H1 (cell line): ENCODE data around the gene ASCC2. TPM values are rescaled to one million over a fixed set of nuclear protein-coding genes. Genes with fewer than 3 reads are reported as not detected.

Experiments
- CTCF ChIA-PET: fragments of 300-600 bp; sonication (Branson Sonifier 250); formaldehyde crosslinking; loops from one replicate; lab custom pipeline; 2021; ENCODE audit not compliant: partially characterized antibody; lab: Charles Lee
- POLR2A ChIA-PET: fragments of 300-600 bp; sonication (Branson Sonifier 250); formaldehyde crosslinking; loops from one replicate; lab custom pipeline; 2021; ENCODE audit warnings: inconsistent platforms; ENCODE audit not compliant: partially characterized antibody; lab: Charles Lee
- DNase-seq, 2 experiments: peaks; one replicate each; pipeline versions ENCODE4 v3.0.0 to v3.0.0-alpha.2; 2010 to 2022; ENCODE audit warnings: low spot score in 2 of 2, low read depth in 1 of 2, mixed read lengths in 1 of 2
- FAIRE-seq: peaks from 2 replicates; lab custom pipeline; 2011; peaks lifted over from hg19 to GRCh38; lab: Jason Lieb, UNC
- H2AFZ ChIP-seq: 2 replicates; pipeline ENCODE4 v1.8.1; 2012; ENCODE audit warnings: low read length, inconsistent platforms
- H2AK5ac ChIP-seq: 2 replicates; pipeline ENCODE4 v1.6.1; 2013; ENCODE audit warnings: low read depth, low read length
- H2BK120ac ChIP-seq: replicated peaks from 2 replicates; pipeline ENCODE3; 2013; ENCODE audit warnings: low read depth, low read length, inconsistent platforms
- H2BK12ac ChIP-seq: 2 replicates; pipeline ENCODE4 v1.6.1; 2013; ENCODE audit warnings: low read depth, low read length
- H2BK15ac ChIP-seq: 2 replicates; pipeline ENCODE4 v1.6.1; 2013; ENCODE audit warnings: low read length
- H2BK20ac ChIP-seq: 2 replicates; pipeline ENCODE4 v1.6.1; 2013; ENCODE audit warnings: low read length
- H2BK5ac ChIP-seq: 2 replicates; pipeline ENCODE4 v1.6.1; 2013; ENCODE audit warnings: low read depth, low read length
- H3K14ac ChIP-seq: 2 replicates; pipeline ENCODE4 v1.6.1; 2013; ENCODE audit warnings: inconsistent platforms; ENCODE audit not compliant: insufficient read length
- H3K18ac ChIP-seq: 2 replicates; pipeline ENCODE4 v1.6.1; 2013; ENCODE audit warnings: low read length; ENCODE audit errors: extremely low read depth
- H3K23ac ChIP-seq: 2 replicates; pipeline ENCODE4 v1.6.1; 2013; ENCODE audit warnings: inconsistent platforms; ENCODE audit not compliant: insufficient read length
- H3K23me2 ChIP-seq: 2 replicates; pipeline ENCODE4 v1.6.1; 2013; ENCODE audit warnings: low read depth, low read length
- H3K27ac ChIP-seq: 2 replicates; pipeline ENCODE4 v1.6.1; 2011; ENCODE audit warnings: low read depth, low read length, inconsistent platforms
- H3K27me3 ChIP-seq, 4 experiments: replicated peaks in 1 of 4; 1 replicate in 1 of 4; 2 replicates in 3 of 4; pipeline versions ENCODE4 v1.6.1 to v1.8.1; 2011 to 2013; ENCODE audit warnings: low read length in 3 of 4, mild to moderate bottlenecking in 3 of 4, inconsistent platforms in 2 of 4, mixed read lengths in 2 of 4, moderate library complexity in 1 of 4; ENCODE audit not compliant: control insufficient read depth in 3 of 4, insufficient read depth in 3 of 4; ENCODE audit errors: extremely low read depth in 1 of 4
- H3K36me3 ChIP-seq, 4 experiments: 2 replicates each; pipeline versions ENCODE4 v1.6.1 to v1.8.1; 2011 to 2013; ENCODE audit warnings: mild to moderate bottlenecking in 4 of 4, low read length in 3 of 4, moderate library complexity in 2 of 4, control low read depth in 1 of 4, inconsistent platforms in 1 of 4; ENCODE audit not compliant: insufficient read depth in 4 of 4, control insufficient read depth in 2 of 4
- H3K4ac ChIP-seq: replicated peaks from 2 replicates; pipeline ENCODE3; 2013; ENCODE audit warnings: low read length, low read depth, mixed read lengths, inconsistent platforms; ENCODE audit not compliant: insufficient read length
- H3K4me1 ChIP-seq, 4 experiments: replicated peaks in 1 of 4; 1 replicate in 1 of 4; 2 replicates in 3 of 4; pipeline versions ENCODE4 v1.6.1 to v1.8.1; 2011 to 2013; ENCODE audit warnings: low read length in 3 of 4, inconsistent platforms in 2 of 4, mixed read lengths in 1 of 4; ENCODE audit not compliant: insufficient read depth in 4 of 4, control insufficient read depth in 3 of 4
- H3K4me2 ChIP-seq, 2 experiments: 2 replicates each; pipeline versions ENCODE4 v1.6.1 to v1.8.1; 2011 to 2013; ENCODE audit warnings: low read depth in 2 of 2, low read length in 2 of 2, control low read depth in 1 of 2, inconsistent platforms in 1 of 2, mild to moderate bottlenecking in 1 of 2; ENCODE audit not compliant: insufficient read depth in 1 of 2
- H3K4me3 ChIP-seq, 4 experiments: fragments of 200-600, 300-600 bp in 1 of 4; sonication (generic), shearing (Covaris generic), sonication (Bioruptor Twin) in 1 of 4; 2 replicates each; pipeline versions ENCODE4 v1.5.1 to v1.8.1; 2011 to 2016; ENCODE audit warnings: low read length in 4 of 4, low read depth in 3 of 4, control low read depth in 2 of 4, inconsistent platforms in 2 of 4, mild to moderate bottlenecking in 2 of 4, mixed read lengths in 1 of 4, moderate library complexity in 1 of 4; ENCODE audit not compliant: insufficient read depth in 2 of 4; ENCODE audit errors: extremely low read depth in 1 of 4
- H3K56ac ChIP-seq: replicated peaks from 2 replicates; pipeline ENCODE3; 2013; ENCODE audit warnings: low read depth, mild to moderate bottlenecking, mixed read lengths, low read length, inconsistent platforms; ENCODE audit not compliant: insufficient read length
- H3K79me1 ChIP-seq: 2 replicates; pipeline ENCODE4 v1.6.1; 2013; ENCODE audit warnings: low read depth, low read length, control low read depth
- H3K79me2 ChIP-seq, 2 experiments: 2 replicates each; pipeline versions ENCODE4 v1.6.1 to v1.8.1; 2012 to 2013; ENCODE audit warnings: low read length in 2 of 2, mild to moderate bottlenecking in 2 of 2, inconsistent platforms in 1 of 2; ENCODE audit not compliant: insufficient read depth in 2 of 2, control insufficient read depth in 1 of 2
- H3K9ac ChIP-seq, 4 experiments: replicated peaks in 1 of 4; 1 replicate in 1 of 4; 2 replicates in 3 of 4; pipeline versions ENCODE4 v1.6.1 to v1.8.1; 2011 to 2013; ENCODE audit warnings: low read depth in 3 of 4, low read length in 3 of 4, control low read depth in 2 of 4, mild to moderate bottlenecking in 2 of 4, moderate library complexity in 2 of 4, inconsistent platforms in 1 of 4; ENCODE audit errors: extremely low read depth in 1 of 4
- H3K9me3 ChIP-seq, 2 experiments: 2 replicates each; pipeline versions ENCODE4 v1.6.1 to v1.8.1; 2012 to 2013; ENCODE audit warnings: mild to moderate bottlenecking in 2 of 2, moderate library complexity in 2 of 2, control low read depth in 1 of 2, inconsistent platforms in 1 of 2, low read depth in 1 of 2, low read length in 1 of 2, mixed read lengths in 1 of 2; ENCODE audit not compliant: insufficient read depth in 2 of 2
- H4K20me1 ChIP-seq, 2 experiments: replicated peaks in 1 of 2; 2 replicates each; pipeline versions ENCODE3 to v1.8.1; 2011 to 2013; ENCODE audit warnings: inconsistent platforms in 2 of 2, low read length in 2 of 2, mild to moderate bottlenecking in 1 of 2; ENCODE audit not compliant: insufficient read depth in 2 of 2, control insufficient read depth in 1 of 2
- H4K5ac ChIP-seq: 2 replicates; pipeline ENCODE4 v1.6.1; 2013; ENCODE audit warnings: low read length, low read depth, mixed read lengths, inconsistent platforms; ENCODE audit not compliant: insufficient read length
- H4K8ac ChIP-seq: 2 replicates; pipeline ENCODE4 v1.8.0; 2013; ENCODE audit warnings: mild to moderate bottlenecking, moderate library complexity, low read length, inconsistent platforms; ENCODE audit not compliant: insufficient read depth; ENCODE audit errors: extremely low read depth
- H4K91ac ChIP-seq: replicated peaks from 2 replicates; pipeline ENCODE3; 2013; ENCODE audit warnings: low read length, mixed read lengths, inconsistent platforms; ENCODE audit not compliant: insufficient read length
- CHD1 ChIP-seq: IDR thresholded peaks from 2 replicates; pipeline ENCODE4 v1.6.1; 2012; ENCODE audit warnings: low read depth, low read length, improper control_type of control experiment
- EGR1 ChIP-seq: IDR thresholded peaks from 2 replicates; pipeline ENCODE4 v1.6.1; 2011; ENCODE audit warnings: low read depth, low read length, borderline replicate concordance
- POLR2AphosphoS5 ChIP-seq: IDR thresholded peaks from 2 replicates; pipeline ENCODE4 v1.6.1; 2011; ENCODE audit warnings: low read depth, low read length
- SAP30 ChIP-seq: fragments of 300-600 bp; sonication (generic); IDR thresholded peaks from 2 replicates; pipeline ENCODE4 v1.7.1; 2012; ENCODE audit warnings: low read length, moderate library complexity, mild to moderate bottlenecking, inconsistent platforms; ENCODE audit not compliant: insufficient read depth, insufficient replicate concordance
- SP2 ChIP-seq: IDR thresholded peaks from 2 replicates; pipeline ENCODE4 v1.6.1; 2012; ENCODE audit warnings: mild to moderate bottlenecking, low read length, inconsistent platforms
- SRF ChIP-seq: IDR thresholded peaks from 2 replicates; pipeline ENCODE4 v1.6.1; 2011; ENCODE audit warnings: mild to moderate bottlenecking, low read depth, low read length, moderate library complexity
- SUZ12 ChIP-seq: fragments of 200-600 bp; sonication (generic); IDR thresholded peaks from 2 replicates; pipeline ENCODE4 v1.6.1; 2012; ENCODE audit warnings: mild to moderate bottlenecking, inconsistent platforms, low read length, moderate library complexity, mixed read lengths
- TAF7 ChIP-seq: optimal IDR thresholded peaks from 2 replicates; pipeline ENCODE3; 2011; ENCODE audit warnings: low read depth, mild to moderate bottlenecking, inconsistent platforms, low read length, moderate library complexity, borderline replicate concordance
- WGBS, 2 experiments: shearing (Covaris generic) in 1 of 2; methylation state at CpG; one replicate each; pipeline versions ENCODE4 v1.1.6 to v1.1.7; 2013 to 2015; ENCODE audit warnings: low lambda C conversion rate in 2 of 2, mixed read lengths in 2 of 2, inconsistent platforms in 1 of 2, low coverage in 1 of 2, missing lambda C conversion rate in 1 of 2; ENCODE audit not compliant: insufficient replicate concordance in 2 of 2, insufficient coverage in 1 of 2, insufficient read length in 1 of 2; ENCODE audit errors: extremely low coverage in 1 of 2, missing lambda C conversion rate in 1 of 2; 5-methylcytosine and 5-hydroxymethylcytosine counted together
- polyA plus RNA-seq, 7 experiments: library from polyadenylated mRNA; depleted of rRNA in 3 of 7; stranded (reverse) in 5 of 7; unstranded in 2 of 7; fragments of >200 nt in 5 of 7; fragments of 200-250 nt in 2 of 7; gene quantifications; 1 replicate in 5 of 7; 2 replicates in 1 of 7; 4 replicates in 1 of 7; pipeline versions ENCODE4 v1.2.1 to v1.2.3, GENCODE V29; 2011 to 2013; ENCODE audit warnings: missing spikeins in 2 of 7, mixed read lengths in 2 of 7
- total RNA-seq: library from RNA; stranded (reverse); fragmentation: NEBNext Ultra II Directional; extraction: Animal tissue kit (Norgen Biotek cat#: 25700); gene quantifications from 2 replicates; pipeline ENCODE4 v1.2.1, GENCODE V29; 2021
- TF ChIP-seq, protein P1 (sequence below), 3 experiments: IDR thresholded peaks; 1 replicate in 2 of 3; 2 replicates in 1 of 3; pipeline versions ENCODE4 v1.5.1 to v1.6.1; 2011; ENCODE audit warnings: low read length in 3 of 3, mild to moderate bottlenecking in 3 of 3, inconsistent platforms in 2 of 3, low read depth in 1 of 3, moderate library complexity in 1 of 3; ENCODE audit not compliant: insufficient read depth in 1 of 3; ENCODE audit errors: control extremely low read depth in 1 of 3

ASCC2 gene
- total and polyA plus RNA-seq, 2 of the 8 experiments (the other 6 are each of a cell fraction or from before 2014, with no cell fraction given) = 35.0 to 35.8 TPM

- H3K18ac ChIP-seq = no peak overlapping the region
- H4K5ac ChIP-seq = no peak overlapping the region
- H3K79me1 ChIP-seq = peaks cover 3% of the 10 kb centered on the region; the same call in 1 of the 2 replicates
- no peak overlapping the region for H4K91ac ChIP-seq
- no peak for DNase-seq
- no peak overlapping the region for H3K56ac ChIP-seq
- H3K14ac ChIP-seq = no peak overlapping the region
- H2AFZ ChIP-seq = peak overlapping the region; percentile 47; the same call in 1 of the 2 replicates
- no peaks in the 10 kb centered on the region for H3K27me3 ChIP-seq
- no peak overlapping the region for H2BK20ac ChIP-seq
- H3K79me2 ChIP-seq = peaks cover 0 to 5% of the 10 kb centered on the region in 2 experiments; a peak in 1 of 4 replicates
- peaks cover 0 to 4% (median 0%) of the 10 kb centered on the region in 4 experiments; a peak in 2 of 7 replicates for H3K4me1 ChIP-seq
- H3K23ac ChIP-seq = no peak overlapping the region
- H3K9ac ChIP-seq = peak overlapping the region in 2 of 4 experiments; percentile 12 to 53; a peak in 2 of 7 replicates
- H4K8ac ChIP-seq = no peak overlapping the region
- no peak overlapping the region for H2BK15ac ChIP-seq
- H2BK12ac ChIP-seq = no peak overlapping the region
- no peaks in the 10 kb centered on the region for H3K9me3 ChIP-seq
- no peak overlapping the region for H2AK5ac ChIP-seq
- POLR2A ChIA-PET = interaction anchor here (1.0 to 1.3 kb wide), 2 partner anchors 31 to 259 kb away, joined by 3 read pairs; no protein-coding TSS in a partner anchor
- H3K4ac ChIP-seq = peak overlapping the region; percentile 75
- H3K27ac ChIP-seq = no peak overlapping the region
- peak overlapping the region; percentile 65 to 74 for H3K4me2 ChIP-seq
- H3K36me3 ChIP-seq = no peaks in the 10 kb centered on the region; a peak in 1 of 8 replicates
- FAIRE-seq = no peak
- H4K20me1 ChIP-seq = no peaks in the 10 kb centered on the region
- no peak for TF ChIP-seq TAF7
- TF ChIP-seq SUZ12 = no peak
- no peak for TF ChIP-seq CHD1
- TF ChIP-seq EGR1 = no peak
- no peak for TF ChIP-seq SP2
- TF ChIP-seq SRF = no peak
- no peak for TF ChIP-seq POLR2AphosphoS5
- TF ChIP-seq, protein P1, sequence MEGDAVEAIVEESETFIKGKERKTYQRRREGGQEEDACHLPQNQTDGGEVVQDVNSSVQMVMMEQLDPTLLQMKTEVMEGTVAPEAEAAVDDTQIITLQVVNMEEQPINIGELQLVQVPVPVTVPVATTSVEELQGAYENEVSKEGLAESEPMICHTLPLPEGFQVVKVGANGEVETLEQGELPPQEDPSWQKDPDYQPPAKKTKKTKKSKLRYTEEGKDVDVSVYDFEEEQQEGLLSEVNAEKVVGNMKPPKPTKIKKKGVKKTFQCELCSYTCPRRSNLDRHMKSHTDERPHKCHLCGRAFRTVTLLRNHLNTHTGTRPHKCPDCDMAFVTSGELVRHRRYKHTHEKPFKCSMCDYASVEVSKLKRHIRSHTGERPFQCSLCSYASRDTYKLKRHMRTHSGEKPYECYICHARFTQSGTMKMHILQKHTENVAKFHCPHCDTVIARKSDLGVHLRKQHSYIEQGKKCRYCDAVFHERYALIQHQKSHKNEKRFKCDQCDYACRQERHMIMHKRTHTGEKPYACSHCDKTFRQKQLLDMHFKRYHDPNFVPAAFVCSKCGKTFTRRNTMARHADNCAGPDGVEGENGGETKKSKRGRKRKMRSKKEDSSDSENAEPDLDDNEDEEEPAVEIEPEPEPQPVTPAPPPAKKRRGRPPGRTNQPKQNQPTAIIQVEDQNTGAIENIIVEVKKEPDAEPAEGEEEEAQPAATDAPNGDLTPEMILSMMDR (IDR thresholded peaks at IDR 0.05; ENCODE audit: control extremely low read depth in 1 of 3, insufficient read depth in 1 of 3, low read depth in 1 of 3, low read length in 3 of 3) = no peak
- TF ChIP-seq SAP30 = no peak
- TF ChIP-seq, all 59 proteins: peak for 0
- H2BK5ac ChIP-seq = no peak overlapping the region
- CTCF ChIA-PET = no interaction called here
- H3K23me2 ChIP-seq = peaks cover 3% of the 10 kb centered on the region; the same call in 1 of the 2 replicates
- H3K4me3 ChIP-seq = peak overlapping the region; percentile 28 to 78 (median 50); a peak in 7 of 8 replicates
- H2BK120ac ChIP-seq = no peak overlapping the region
- WGBS, 2 experiments = 66% methylated on average over 5 of the region's 5 CpGs; no CpG with 5 or more reads in 1 of the 2 experiments
Observed at GRCh38 chr22:29838599-29838956, 504 bp upstream of the ASCC2 start.
